ENCODE measurements around the gene ATP6V1E1. TPM values are rescaled to one million over a fixed set of nuclear protein-coding genes. Genes with fewer than 3 reads are reported as not detected.

ATP6V1E1 gene
- total and polyA plus RNA-seq, 9 of the 15 experiments (the other 6 are each of a cell fraction or from before 2014, with no cell fraction given): 122 to 249 (median 179) TPM

DNA sequence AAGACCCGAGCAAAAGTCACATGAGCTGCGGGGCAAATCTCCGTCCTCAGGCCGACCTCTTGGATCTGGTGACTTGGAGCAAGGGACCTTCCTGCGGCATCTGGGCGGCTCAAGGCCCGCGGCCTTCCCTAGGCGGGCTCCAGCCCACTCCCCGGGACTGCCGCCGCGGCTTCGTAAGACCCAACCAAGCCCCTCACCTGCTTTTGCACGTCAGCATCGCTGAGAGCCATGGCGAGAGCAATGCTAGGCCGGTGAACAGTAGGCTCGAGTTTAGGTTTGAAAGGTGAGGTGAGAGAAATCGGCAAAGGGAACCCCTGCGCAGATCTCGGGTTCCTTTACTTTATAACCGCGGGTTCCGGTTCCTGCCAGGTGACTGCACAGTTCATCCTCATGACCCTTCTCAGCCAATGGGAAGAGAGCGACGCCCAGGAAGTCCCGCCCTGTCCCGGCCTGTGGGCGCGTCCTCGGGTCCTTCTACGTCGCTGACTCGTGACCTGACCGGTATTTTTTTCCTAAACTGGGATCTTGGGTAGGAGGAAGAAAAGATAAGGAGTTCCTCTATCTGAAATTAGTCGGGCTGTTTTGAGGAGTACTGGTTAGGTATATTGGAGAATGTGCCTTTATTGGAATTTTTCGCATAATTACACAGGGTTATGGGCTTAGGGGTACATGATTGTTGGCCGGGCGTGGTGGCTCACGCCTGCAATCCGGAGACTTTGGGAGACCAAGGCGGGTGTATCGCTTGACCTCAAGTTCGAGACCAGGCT, at the start of gene ATP6V1E1 (continued):
- TF ChIP-seq, protein P1, sequence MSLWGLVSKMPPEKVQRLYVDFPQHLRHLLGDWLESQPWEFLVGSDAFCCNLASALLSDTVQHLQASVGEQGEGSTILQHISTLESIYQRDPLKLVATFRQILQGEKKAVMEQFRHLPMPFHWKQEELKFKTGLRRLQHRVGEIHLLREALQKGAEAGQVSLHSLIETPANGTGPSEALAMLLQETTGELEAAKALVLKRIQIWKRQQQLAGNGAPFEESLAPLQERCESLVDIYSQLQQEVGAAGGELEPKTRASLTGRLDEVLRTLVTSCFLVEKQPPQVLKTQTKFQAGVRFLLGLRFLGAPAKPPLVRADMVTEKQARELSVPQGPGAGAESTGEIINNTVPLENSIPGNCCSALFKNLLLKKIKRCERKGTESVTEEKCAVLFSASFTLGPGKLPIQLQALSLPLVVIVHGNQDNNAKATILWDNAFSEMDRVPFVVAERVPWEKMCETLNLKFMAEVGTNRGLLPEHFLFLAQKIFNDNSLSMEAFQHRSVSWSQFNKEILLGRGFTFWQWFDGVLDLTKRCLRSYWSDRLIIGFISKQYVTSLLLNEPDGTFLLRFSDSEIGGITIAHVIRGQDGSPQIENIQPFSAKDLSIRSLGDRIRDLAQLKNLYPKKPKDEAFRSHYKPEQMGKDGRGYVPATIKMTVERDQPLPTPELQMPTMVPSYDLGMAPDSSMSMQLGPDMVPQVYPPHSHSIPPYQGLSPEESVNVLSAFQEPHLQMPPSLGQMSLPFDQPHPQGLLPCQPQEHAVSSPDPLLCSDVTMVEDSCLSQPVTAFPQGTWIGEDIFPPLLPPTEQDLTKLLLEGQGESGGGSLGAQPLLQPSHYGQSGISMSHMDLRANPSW (CRISPR knock-in tag; IDR thresholded peaks at IDR 0.05): no peak
- TF ChIP-seq, protein P2, sequence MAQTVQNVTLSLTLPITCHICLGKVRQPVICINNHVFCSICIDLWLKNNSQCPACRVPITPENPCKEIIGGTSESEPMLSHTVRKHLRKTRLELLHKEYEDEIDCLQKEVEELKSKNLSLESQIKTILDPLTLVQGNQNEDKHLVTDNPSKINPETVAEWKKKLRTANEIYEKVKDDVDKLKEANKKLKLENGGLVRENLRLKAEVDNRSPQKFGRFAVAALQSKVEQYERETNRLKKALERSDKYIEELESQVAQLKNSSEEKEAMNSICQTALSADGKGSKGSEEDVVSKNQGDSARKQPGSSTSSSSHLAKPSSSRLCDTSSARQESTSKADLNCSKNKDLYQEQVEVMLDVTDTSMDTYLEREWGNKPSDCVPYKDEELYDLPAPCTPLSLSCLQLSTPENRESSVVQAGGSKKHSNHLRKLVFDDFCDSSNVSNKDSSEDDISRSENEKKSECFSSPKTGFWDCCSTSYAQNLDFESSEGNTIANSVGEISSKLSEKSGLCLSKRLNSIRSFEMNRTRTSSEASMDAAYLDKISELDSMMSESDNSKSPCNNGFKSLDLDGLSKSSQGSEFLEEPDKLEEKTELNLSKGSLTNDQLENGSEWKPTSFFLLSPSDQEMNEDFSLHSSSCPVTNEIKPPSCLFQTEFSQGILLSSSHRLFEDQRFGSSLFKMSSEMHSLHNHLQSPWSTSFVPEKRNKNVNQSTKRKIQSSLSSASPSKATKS (CRISPR knock-in tag; IDR thresholded peaks at IDR 0.05): no peak
- TF ChIP-seq TEAD4 (IDR thresholded peaks at IDR 0.05; ENCODE audit: low read length) (peak; percentile 62), TEAD4 (CRISPR knock-in tag; IDR thresholded peaks at IDR 0.05; ENCODE audit: borderline replicate concordance) (no peak), NFRKB (IDR thresholded peaks at IDR 0.05; ENCODE audit: low read depth) (peak; percentile 84), KLF1 (tag; IDR thresholded peaks at IDR 0.05) (no peak; the same call in 1 of the 2 replicates), POLR2H (tag; IDR thresholded peaks at IDR 0.05; ENCODE audit: low read depth) (peak; percentile 96), RBM22 (IDR thresholded peaks at IDR 0.05; ENCODE audit: low read depth, low read length, poor library complexity, severe bottlenecking) (no peak), ZFP1 (CRISPR knock-in tag; IDR thresholded peaks at IDR 0.05) (no peak), ZNF384 (IDR thresholded peaks at IDR 0.05; ENCODE audit: low read depth, low read length) (peak; percentile 94), ZNF41 (CRISPR knock-in tag; conservative IDR thresholded peaks at IDR 0.05) (no peak), PRMT5 (CRISPR knock-in tag; IDR thresholded peaks at IDR 0.05) (no peak), POLR2B (IDR thresholded peaks at IDR 0.05; ENCODE audit: low read depth, partially characterized antibody) (peak; percentile 91)
- TF ChIP-seq, protein P3, sequence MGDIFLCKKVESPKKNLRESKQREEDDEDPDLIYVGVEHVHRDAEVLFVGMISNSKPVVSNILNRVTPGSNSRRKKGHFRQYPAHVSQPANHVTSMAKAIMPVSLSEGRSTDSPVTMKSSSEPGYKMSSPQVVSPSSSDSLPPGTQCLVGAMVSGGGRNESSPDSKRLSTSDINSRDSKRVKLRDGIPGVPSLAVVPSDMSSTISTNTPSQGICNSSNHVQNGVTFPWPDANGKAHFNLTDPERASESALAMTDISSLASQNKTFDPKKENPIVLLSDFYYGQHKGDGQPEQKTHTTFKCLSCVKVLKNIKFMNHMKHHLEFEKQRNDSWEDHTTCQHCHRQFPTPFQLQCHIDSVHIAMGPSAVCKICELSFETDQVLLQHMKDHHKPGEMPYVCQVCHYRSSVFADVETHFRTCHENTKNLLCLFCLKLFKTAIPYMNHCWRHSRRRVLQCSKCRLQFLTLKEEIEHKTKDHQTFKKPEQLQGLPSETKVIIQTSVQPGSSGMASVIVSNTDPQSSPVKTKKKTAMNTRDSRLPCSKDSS (IDR thresholded peaks at IDR 0.05; ENCODE audit: low read depth, partially characterized antibody): no peak
- TF ChIP-seq, protein P4, sequence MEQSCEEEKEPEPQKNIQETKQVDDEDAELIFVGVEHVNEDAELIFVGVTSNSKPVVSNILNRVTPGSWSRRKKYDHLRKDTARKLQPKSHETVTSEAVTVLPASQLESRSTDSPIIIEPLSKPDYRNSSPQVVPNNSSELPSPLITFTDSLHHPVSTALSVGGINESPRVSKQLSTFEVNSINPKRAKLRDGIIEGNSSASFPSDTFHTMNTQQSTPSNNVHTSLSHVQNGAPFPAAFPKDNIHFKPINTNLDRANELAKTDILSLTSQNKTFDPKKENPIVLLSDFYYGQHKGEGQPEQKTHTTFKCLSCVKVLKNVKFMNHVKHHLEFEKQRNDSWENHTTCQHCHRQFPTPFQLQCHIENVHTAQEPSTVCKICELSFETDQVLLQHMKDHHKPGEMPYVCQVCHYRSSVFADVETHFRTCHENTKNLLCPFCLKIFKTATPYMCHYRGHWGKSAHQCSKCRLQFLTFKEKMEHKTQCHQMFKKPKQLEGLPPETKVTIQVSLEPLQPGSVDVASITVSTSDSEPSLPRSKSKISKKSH (CRISPR knock-in tag; IDR thresholded peaks at IDR 0.05): no peak
- TF ChIP-seq, protein P5, sequence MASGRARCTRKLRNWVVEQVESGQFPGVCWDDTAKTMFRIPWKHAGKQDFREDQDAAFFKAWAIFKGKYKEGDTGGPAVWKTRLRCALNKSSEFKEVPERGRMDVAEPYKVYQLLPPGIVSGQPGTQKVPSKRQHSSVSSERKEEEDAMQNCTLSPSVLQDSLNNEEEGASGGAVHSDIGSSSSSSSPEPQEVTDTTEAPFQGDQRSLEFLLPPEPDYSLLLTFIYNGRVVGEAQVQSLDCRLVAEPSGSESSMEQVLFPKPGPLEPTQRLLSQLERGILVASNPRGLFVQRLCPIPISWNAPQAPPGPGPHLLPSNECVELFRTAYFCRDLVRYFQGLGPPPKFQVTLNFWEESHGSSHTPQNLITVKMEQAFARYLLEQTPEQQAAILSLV (tag; IDR thresholded peaks at IDR 0.05): no peak
